Neural cell (in vitro differentiated cells): Measurements from ENCODE around the gene POMP.

ENCODE experiments used
- CTCF ChIP-seq: fragments of 450-650 bp; IDR thresholded peaks from 2 replicates; pipeline ENCODE4 v1.5.1; 2014; ENCODE audit warnings: antibody characterized with exemption, mild to moderate bottlenecking, moderate library complexity; ENCODE audit not compliant: poor library complexity, severe bottlenecking
- EP300 ChIP-seq: fragments of 450-650 bp; conservative IDR thresholded peaks from 2 replicates; pipeline ENCODE4 v1.6.1; 2014; ENCODE audit warnings: antibody characterized with exemption, mild to moderate bottlenecking, moderate library complexity; ENCODE audit not compliant: poor library complexity, severe bottlenecking
- EZH2 ChIP-seq: fragments of 200-600, 300-800 bp; shearing (Covaris generic), sonication (generic); IDR thresholded peaks from 2 replicates; pipeline ENCODE4 v1.6.1; 2014; ENCODE audit warnings: antibody characterized with exemption, low read length, borderline replicate concordance, mild to moderate bottlenecking; ENCODE audit not compliant: insufficient read depth, poor library complexity, severe bottlenecking
- MXI1 ChIP-seq: fragments of 450-650 bp; conservative IDR thresholded peaks from 2 replicates; pipeline ENCODE4 v1.6.1; 2014; ENCODE audit warnings: antibody characterized with exemption, mild to moderate bottlenecking; ENCODE audit not compliant: poor library complexity, severe bottlenecking
- POLR2AphosphoS5 ChIP-seq: IDR thresholded peaks from 2 replicates; pipeline ENCODE4 v1.6.1; 2012
- REST ChIP-seq: IDR thresholded peaks from 2 replicates; pipeline ENCODE4 v1.6.1; 2012; ENCODE audit warnings: borderline replicate concordance
- SMC3 ChIP-seq: fragments of 450-650 bp; conservative IDR thresholded peaks from 2 replicates; pipeline ENCODE4 v1.6.1; 2014; ENCODE audit warnings: antibody characterized with exemption, mild to moderate bottlenecking, moderate library complexity; ENCODE audit not compliant: poor library complexity
- TAF1 ChIP-seq: IDR thresholded peaks from 2 replicates; pipeline ENCODE4 v1.6.1; 2012; ENCODE audit warnings: low read depth

DNA sequence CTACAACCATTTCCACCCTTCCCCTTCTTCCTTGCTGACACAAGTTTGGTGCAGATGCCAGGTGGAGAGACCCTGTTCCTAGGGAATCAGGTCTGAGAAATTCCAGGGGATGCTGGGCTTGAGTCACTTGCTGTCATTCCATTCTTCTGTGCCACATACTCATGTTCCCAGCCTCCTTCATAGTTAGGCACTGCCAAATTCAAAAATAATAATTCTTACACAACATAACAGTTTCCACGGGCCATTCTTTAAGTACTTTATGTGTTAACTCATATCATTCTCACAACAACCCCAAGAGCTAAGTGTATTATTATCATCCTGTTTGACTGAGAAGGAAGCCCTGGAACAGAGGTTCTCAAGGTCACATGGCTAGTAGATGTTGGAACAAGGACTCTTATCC, 27.1 kb upstream of the POMP start:
- TF ChIP-seq CTCF = no peak
- TF ChIP-seq EZH2 = no peak
- TF ChIP-seq REST = no peak
- TF ChIP-seq SMC3 = no peak
- TF ChIP-seq POLR2AphosphoS5 = no peak
- TF ChIP-seq EP300 = no peak
- TF ChIP-seq MXI1 = no peak
- no peak for TF ChIP-seq TAF1
